Activated CD4-positive, alpha-beta T cell treated with anti-CD3 and anti-CD28 coated beads for 1 hour (primary cell): Measurements from ENCODE around the gene FSIP1.
A peak's percentile ranks its signal among the peaks of the same experiment; 100 is the strongest.

Source experiments
- DNase-seq: peaks from one replicate; pipeline ENCODE4 v3.0.0-alpha.2; 2020

The FSIP1 gene

GRCh38 chr15:39642011-39642640 is 140.5 kb downstream of the FSIP1 start:
- DNase-seq, result no peak

- DNase-seq, result no peak
Measured at GRCh38 chr15:39641191-39641889, 141.3 kb downstream of the FSIP1 start.

GRCh38 chr15:39640665-39641064 is 142.0 kb downstream of the FSIP1 start:
- no peak for DNase-seq

- no peak for DNase-seq
Measured at GRCh38 chr15:39639037-39639436, 143.6 kb downstream of the FSIP1 start.

- DNase-seq, result no peak
Measured at GRCh38 chr15:39638041-39638440, 144.6 kb downstream of the FSIP1 start.

- no peak for DNase-seq
Measured at GRCh38 chr15:39631357-39631756, 151.3 kb downstream of the FSIP1 start.

GRCh38 chr15:39629906-39630305 is 152.7 kb downstream of the FSIP1 start:
- no peak for DNase-seq

GRCh38 chr15:39629371-39629770 is 153.3 kb downstream of the FSIP1 start:
- DNase-seq, result peak; percentile 50

- DNase-seq, result no peak
Measured at GRCh38 chr15:39628546-39629257, 153.9 kb downstream of the FSIP1 start.

GRCh38 chr15:39628144-39628508 is 154.5 kb downstream of the FSIP1 start:
- no peak for DNase-seq

GRCh38 chr15:39627451-39628143 is 155.0 kb downstream of the FSIP1 start:
- no peak for DNase-seq

- no peak for DNase-seq
Measured at GRCh38 chr15:39625856-39626255, 156.8 kb downstream of the FSIP1 start.

- DNase-seq, result no peak
Measured at GRCh38 chr15:39625451-39625850, 157.2 kb downstream of the FSIP1 start.

GRCh38 chr15:39624806-39625205 is 157.8 kb downstream of the FSIP1 start:
- DNase-seq, result peak; percentile 31

GRCh38 chr15:39623529-39623931 is 159.1 kb downstream of the FSIP1 start:
- DNase-seq, result no peak

GRCh38 chr15:39622660-39623516 is 159.8 kb downstream of the FSIP1 start:
- no peak for DNase-seq

- no peak for DNase-seq
Measured at GRCh38 chr15:39621976-39622375, 160.7 kb downstream of the FSIP1 start.

- DNase-seq, result no peak
Measured at GRCh38 chr15:39621210-39621609, 161.4 kb downstream of the FSIP1 start.

GRCh38 chr15:39618063-39618823 is 164.4 kb downstream of the FSIP1 start:
- no peak for DNase-seq

- no peak for DNase-seq
Measured at GRCh38 chr15:39616731-39617455, 165.7 kb downstream of the FSIP1 start.

GRCh38 chr15:39613861-39614260 is 168.8 kb downstream of the FSIP1 start:
- DNase-seq, result no peak
